Liver (tissue), 9 donors: ENCODE measurements around the gene DOK6. TPM values are rescaled to one million over a fixed set of nuclear protein-coding genes. Genes with fewer than 3 reads are reported as not detected.

ENCODE experiments used
- DNase-seq: peaks from one replicate; pipeline ENCODE4 v3.0.0-alpha.2; 2017; ENCODE audit warnings: low spot score
- H3K27ac ChIP-seq, 2 donors: one replicate each; pipeline ENCODE4 v1.7.0; 2013; ENCODE audit warnings: inconsistent platforms in 2 of 2, low read length in 2 of 2, control low read depth in 1 of 2, low read depth in 1 of 2, mild to moderate bottlenecking in 1 of 2
- H3K27me3 ChIP-seq, 4 donors: one replicate each; pipeline versions ENCODE4 v1.6.1 to v1.7.0; 2013; ENCODE audit warnings: low read length in 3 of 4, inconsistent platforms in 1 of 4, mild to moderate bottlenecking in 1 of 4, moderate library complexity in 1 of 4; ENCODE audit not compliant: control insufficient read depth in 4 of 4, insufficient read depth in 4 of 4
- H3K36me3 ChIP-seq, 4 donors: one replicate each; pipeline versions ENCODE4 v1.6.1 to v1.7.0; 2013; ENCODE audit warnings: low read length in 3 of 4, mild to moderate bottlenecking in 3 of 4, low read depth in 1 of 4, moderate library complexity in 1 of 4; ENCODE audit not compliant: control insufficient read depth in 4 of 4, insufficient read depth in 3 of 4
- H3K4me1 ChIP-seq, 4 donors: one replicate each; pipeline versions ENCODE4 v1.6.1 to v1.7.0; 2013; ENCODE audit warnings: low read length in 3 of 4, mild to moderate bottlenecking in 3 of 4, moderate library complexity in 1 of 4; ENCODE audit not compliant: control insufficient read depth in 4 of 4, insufficient read depth in 4 of 4
- H3K4me3 ChIP-seq, 3 donors: one replicate each; pipeline versions ENCODE4 v1.6.1 to v1.7.0; 2013; ENCODE audit warnings: low read length in 3 of 3, control low read depth in 1 of 3, low read depth in 1 of 3, mild to moderate bottlenecking in 1 of 3
- H3K9ac ChIP-seq, 2 donors: one replicate each; pipeline ENCODE4 v1.7.0; 2013; ENCODE audit warnings: low read length in 2 of 2, mild to moderate bottlenecking in 2 of 2, moderate library complexity in 2 of 2, control low read depth in 1 of 2, low read depth in 1 of 2
- H3K9me3 ChIP-seq, 4 donors: one replicate each; pipeline versions ENCODE4 v1.6.1 to v1.7.0; 2013; ENCODE audit warnings: low read length in 3 of 4; ENCODE audit not compliant: control insufficient read depth in 4 of 4
- CTCF ChIP-seq: fragments of 150-350 bp; IDR thresholded peaks from 2 replicates; pipeline ENCODE4 v1.5.1; 2017; ENCODE audit warnings: improper control_type of control experiment, low read depth, low read length; ENCODE audit not compliant: missing input control
- FOXA1 ChIP-seq: IDR thresholded peaks from 2 replicates; pipeline ENCODE4 v1.6.1; 2016; ENCODE audit warnings: antibody characterized with exemption
- FOXA2 ChIP-seq: IDR thresholded peaks from 2 replicates; pipeline ENCODE4 v1.6.1; 2016; ENCODE audit warnings: antibody characterized with exemption
- HNF4G ChIP-seq: IDR thresholded peaks from 2 replicates; pipeline ENCODE4 v1.6.1; 2016; ENCODE audit warnings: antibody characterized with exemption
- RAD21 ChIP-seq, 2 donors: IDR thresholded peaks; 2 replicates each; pipeline ENCODE4 v1.6.1; 2016; ENCODE audit warnings: antibody characterized with exemption in 2 of 2, mild to moderate bottlenecking in 2 of 2
- REST ChIP-seq: IDR thresholded peaks from 2 replicates; pipeline ENCODE4 v1.6.1; 2016; ENCODE audit warnings: antibody characterized with exemption, mild to moderate bottlenecking
- RXRA ChIP-seq, 2 donors: IDR thresholded peaks; 2 replicates each; pipeline ENCODE4 v1.6.1; 2017 to 2018; ENCODE audit warnings: antibody characterized with exemption in 2 of 2, mild to moderate bottlenecking in 1 of 2
- SP1 ChIP-seq: IDR thresholded peaks from 2 replicates; pipeline ENCODE4 v1.6.1; 2018; ENCODE audit warnings: antibody characterized with exemption, mild to moderate bottlenecking
- YY1 ChIP-seq: IDR thresholded peaks from 2 replicates; pipeline ENCODE4 v1.6.1; 2016; ENCODE audit warnings: antibody characterized with exemption, mild to moderate bottlenecking
- WGBS: extraction: QIAGEN DNeasy Blood & Tissue Kit; methylation state at CpG from one replicate; pipeline ENCODE4 v1.1.7; 2013; 5-methylcytosine and 5-hydroxymethylcytosine counted together
- polyA plus RNA-seq, 2 donors: library from polyadenylated mRNA; stranded (reverse) in 1 of 2; unstranded in 1 of 2; fragments of 200-250 nt in 1 of 2; fragments of >200 nt in 1 of 2; fragmentation: Nextera tagmentation in 1 of 2; extraction: Ambion mirVana in 1 of 2; gene quantifications; one replicate each; pipeline versions ENCODE4 v1.2.1 to v1.2.3, GENCODE V29; 2013 to 2015
- total RNA-seq, 2 donors: library from RNA; depleted of rRNA; stranded (reverse); fragments of >200 nt; gene quantifications; one replicate each; pipeline ENCODE4 v1.2.3, GENCODE V29; 2014
- donor health status: healthy.
- donor health status: healthy.
- donor health status: healthy.
- donor health status: healthy.
- donor health status: healthy.

DOK6 gene
- total and polyA plus RNA-seq, 4 donors: 0.08 to 1.1 (median 0.67) TPM

GRCh38 chr18:69845593-69846506 lies 445.2 kb downstream of the DOK6 start:
- H3K27me3 ChIP-seq: no peaks in the 10 kb centered on the region
- H3K36me3 ChIP-seq: no peaks in the 10 kb centered on the region
- no peaks in the 10 kb centered on the region for H3K4me1 ChIP-seq
- no peak for DNase-seq
- no peak overlapping the region for H3K4me3 ChIP-seq
- TF ChIP-seq REST (no peak), RAD21 (IDR thresholded peaks at IDR 0.05) (peak in 1 of 2 donors; percentile 13)
- H3K9ac ChIP-seq: no peak overlapping the region
- no peak overlapping the region for H3K27ac ChIP-seq
- H3K9me3 ChIP-seq: no peaks in the 10 kb centered on the region
- WGBS: 81% methylated on average over 8 of the region's 8 CpGs

GRCh38 chr18:69853051-69853450 lies 452.4 kb downstream of the DOK6 start:
- 62% methylated on average over 4 of the region's 4 CpGs for WGBS

GRCh38 chr18:69854455-69854854 lies 453.8 kb downstream of the DOK6 start:
- H3K4me3 ChIP-seq: no peak overlapping the region
- DNase-seq: no peak
- TF ChIP-seq HNF4G (no peak), RAD21 (IDR thresholded peaks at IDR 0.05) (no peak), YY1 (no peak), RXRA (IDR thresholded peaks at IDR 0.05) (no peak), CTCF (no peak), FOXA2 (no peak)
- H3K36me3 ChIP-seq: no peaks in the 10 kb centered on the region
- no peaks in the 10 kb centered on the region for H3K27me3 ChIP-seq
- 92% methylated on average over 1 of the region's 1 CpG for WGBS
- H3K27ac ChIP-seq: no peak overlapping the region
- H3K4me1 ChIP-seq: no peaks in the 10 kb centered on the region
- no peak overlapping the region for H3K9ac ChIP-seq
- no peaks in the 10 kb centered on the region for H3K9me3 ChIP-seq

More at GRCh38 chr18:69853051-69853450, 452.4 kb downstream of the DOK6 start:
- Histone ChIP-seq H3K36me3 (no peaks in the 10 kb centered on the region), H3K4me3 (no peak overlapping the region), H3K9ac (no peak overlapping the region), H3K27ac (no peak overlapping the region), H3K9me3 (no peaks in the 10 kb centered on the region), H3K27me3 (no peaks in the 10 kb centered on the region), H3K4me1 (no peaks in the 10 kb centered on the region)
- TF ChIP-seq SP1 (no peak), FOXA1 (no peak)
- no peak for DNase-seq
